Caco-2 (cell line): Measurements from ENCODE around the gene THOC1. TPM values are rescaled to one million over a fixed set of nuclear protein-coding genes. Genes with fewer than 3 reads are reported as not detected.

ENCODE experiments used
- BruUV-seq: library from RNA; stranded (reverse); fragments of 400-500 nt; replicated peaks from 2 replicates; lab custom pipeline; 2021; lab: Mats Ljungman, UMichigan
- CTCF ChIA-PET: fragments of 300-600 bp; sonication (Branson Sonifier 250); formaldehyde crosslinking; loops from one replicate; lab custom pipeline; 2022; ENCODE audit warnings: antibody characterized with exemption; lab: Charles Lee
- POLR2A ChIA-PET: fragments of 300-600 bp; sonication (Branson Sonifier 250); formaldehyde crosslinking; loops from one replicate; lab custom pipeline; 2022; ENCODE audit warnings: antibody characterized with exemption; lab: Charles Lee
- DNase-seq, 2 experiments: peaks; one replicate each; pipeline versions ENCODE4 v3.0.0 to v3.0.0-alpha.2; 2020 to 2022
- H3K27me3 ChIP-seq: replicated peaks from 2 replicates; pipeline ENCODE4 v1.6.0; 2011; ENCODE audit warnings: low read length; ENCODE audit not compliant: control insufficient read depth, insufficient read depth
- H3K36me3 ChIP-seq: 2 replicates; pipeline ENCODE4 v1.5.1; 2011; ENCODE audit warnings: low read length; ENCODE audit not compliant: control insufficient read depth, insufficient read depth
- H3K4me1 ChIP-seq: fragments of 250-450 bp; sonication (Bioruptor Pico); 2 replicates; pipeline ENCODE4 v1.5.1; 2020; ENCODE audit warnings: mild to moderate bottlenecking
- H3K4me3 ChIP-seq: 2 replicates; pipeline ENCODE4 v1.5.1; 2011; ENCODE audit warnings: low read depth, mild to moderate bottlenecking, control low read depth, low read length
- H3K9me3 ChIP-seq: fragments of 250-450 bp; sonication (Bioruptor Pico); 2 replicates; pipeline ENCODE4 v1.5.1; 2020; ENCODE audit warnings: mild to moderate bottlenecking, moderate library complexity
- H3K27ac Mint-ChIP-seq: one replicate; pipeline ENCODE4 v1.8.0; 2022; ENCODE audit warnings: mixed read lengths; ENCODE audit not compliant: unreplicated experiment
- H3K27me3 Mint-ChIP-seq: one replicate; pipeline ENCODE4 v1.8.0; 2022; ENCODE audit warnings: mixed read lengths; ENCODE audit not compliant: insufficient read depth, unreplicated experiment
- H3K36me3 Mint-ChIP-seq: one replicate; pipeline ENCODE4 v1.8.0; 2022; ENCODE audit warnings: mild to moderate bottlenecking, mixed read lengths; ENCODE audit not compliant: insufficient read depth, unreplicated experiment
- H3K4me1 Mint-ChIP-seq: one replicate; pipeline ENCODE4 v1.8.0; 2022; ENCODE audit warnings: low read depth, mixed read lengths; ENCODE audit not compliant: unreplicated experiment
- H3K4me3 Mint-ChIP-seq: one replicate; pipeline ENCODE4 v1.8.0; 2022; ENCODE audit warnings: mild to moderate bottlenecking, moderate library complexity, mixed read lengths; ENCODE audit not compliant: unreplicated experiment
- H3K9me3 Mint-ChIP-seq: one replicate; pipeline ENCODE4 v1.8.0; 2022; ENCODE audit warnings: mixed read lengths; ENCODE audit not compliant: unreplicated experiment
- CTCF ChIP-seq, 2 experiments: fragments of 200-600 bp in 1 of 2; IDR thresholded peaks; 1 replicate in 1 of 2; 2 replicates in 1 of 2; pipeline versions ENCODE4 v1.5.1 to v1.8.0; 2011 to 2022; ENCODE audit warnings: antibody characterized with exemption in 1 of 2, control low read depth in 1 of 2, inconsistent platforms in 1 of 2, low read depth in 1 of 2, low read length in 1 of 2, mild to moderate bottlenecking in 1 of 2, moderate library complexity in 1 of 2; ENCODE audit not compliant: insufficient read depth in 1 of 2, severe bottlenecking in 1 of 2, unreplicated experiment in 1 of 2
- intact Hi-C: fragments of 100-400 bp; cut with micrococcal nuclease; formaldehyde crosslinking; loops from one replicate; pipeline ENCODE4 v1.10.0; 2022; ENCODE audit not compliant: unreplicated experiment
- total RNA-seq: library from RNA; stranded (reverse); gene quantifications from 2 replicates; pipeline ENCODE4 v1.2.3, GENCODE V29; 2022

The THOC1 gene
- total RNA-seq, 1 experiment from 2014 or later, result 65.4 TPM

DNA sequence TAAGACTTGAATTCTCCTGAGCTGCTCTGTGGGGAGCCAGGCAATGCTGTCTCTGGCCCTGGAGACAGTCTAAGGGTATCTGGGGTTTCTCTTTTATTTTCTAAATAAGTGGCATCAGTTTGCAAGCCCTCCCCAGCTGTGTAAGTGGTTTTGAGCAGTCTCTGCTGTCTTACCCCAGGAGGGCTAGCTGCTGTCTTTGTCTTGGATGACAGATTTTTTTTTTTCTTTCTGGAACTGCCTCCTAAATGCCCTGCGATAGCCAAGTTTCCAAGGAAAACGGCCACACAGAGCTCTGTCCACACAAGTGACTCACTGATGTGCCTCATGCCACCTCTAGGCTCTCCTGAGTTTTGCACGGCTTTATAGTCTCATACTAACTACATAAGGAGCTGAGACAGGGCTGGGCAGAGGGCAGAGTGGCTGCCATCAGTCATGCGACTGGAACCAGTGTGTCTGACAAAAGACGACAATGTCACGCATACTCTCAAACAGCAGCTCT lies 37.2 kb upstream of the THOC1 start:
- DNase-seq, result no peak
- H3K4me3 Mint-ChIP-seq, result no peak overlapping the region
- intact Hi-C loops, result no loop called here
- TF ChIP-seq CTCF (IDR thresholded peaks at IDR 0.05; ENCODE audit: insufficient read depth in 1 of 2, low read depth in 1 of 2, low read length in 1 of 2, severe bottlenecking in 1 of 2, unreplicated experiment in 1 of 2), result no peak
- peaks cover 11% of the 10 kb centered on the region for H3K4me1 Mint-ChIP-seq
- H3K27ac Mint-ChIP-seq, result no peak overlapping the region
- Histone ChIP-seq H3K27me3 (no peaks in the 10 kb centered on the region), H3K9me3 (no peaks in the 10 kb centered on the region), H3K4me1 (no peaks in the 10 kb centered on the region), H3K4me3 (no peak overlapping the region), H3K36me3 (no peaks in the 10 kb centered on the region)
- BruUV-seq, result no TSS peak
- H3K27me3 Mint-ChIP-seq, result no peaks in the 10 kb centered on the region
- ChIA-PET POLR2A (no interaction called here), CTCF (no interaction called here)
- no peaks in the 10 kb centered on the region for H3K9me3 Mint-ChIP-seq
- no peaks in the 10 kb centered on the region for H3K36me3 Mint-ChIP-seq

DNA sequence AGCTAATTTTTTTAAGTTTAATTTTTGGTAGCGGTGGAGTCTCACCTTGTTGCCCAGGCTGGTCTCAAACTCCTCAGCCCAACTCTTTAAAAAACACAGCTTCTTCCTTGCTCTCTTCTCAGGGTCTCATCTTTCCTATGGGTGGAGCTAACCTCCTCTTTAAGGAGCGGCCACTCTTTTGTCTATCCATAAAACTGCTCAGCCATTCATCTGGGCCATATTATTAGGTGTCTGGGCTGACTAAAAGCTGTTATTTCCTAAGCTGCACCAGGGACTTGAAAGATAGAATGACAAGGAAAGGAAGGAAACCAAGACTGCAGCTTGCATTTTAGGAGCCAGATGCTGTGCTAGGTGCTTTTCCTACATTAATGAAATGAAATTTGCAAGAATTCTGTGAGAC lies 35.8 kb upstream of the THOC1 start:
- H3K27me3 Mint-ChIP-seq, result no peaks in the 10 kb centered on the region
- no peaks in the 10 kb centered on the region for H3K36me3 Mint-ChIP-seq
- H3K4me1 Mint-ChIP-seq, result peaks cover 11% of the 10 kb centered on the region
- H3K9me3 Mint-ChIP-seq, result no peaks in the 10 kb centered on the region
- H3K9me3 ChIP-seq, result no peaks in the 10 kb centered on the region
- H3K4me3 Mint-ChIP-seq, result no peak overlapping the region
- no TSS peak for BruUV-seq
- no peaks in the 10 kb centered on the region for H3K4me1 ChIP-seq
- DNase-seq, result no peak
- intact Hi-C loops, result no loop called here
- no peaks in the 10 kb centered on the region for H3K36me3 ChIP-seq
- H3K4me3 ChIP-seq, result no peak overlapping the region
- ChIA-PET POLR2A (no interaction called here), CTCF (no interaction called here)
- H3K27me3 ChIP-seq, result no peaks in the 10 kb centered on the region
- no peak overlapping the region for H3K27ac Mint-ChIP-seq
- TF ChIP-seq CTCF (IDR thresholded peaks at IDR 0.05; ENCODE audit: insufficient read depth in 1 of 2, low read depth in 1 of 2, low read length in 1 of 2, severe bottlenecking in 1 of 2, unreplicated experiment in 1 of 2), result no peak

DNA sequence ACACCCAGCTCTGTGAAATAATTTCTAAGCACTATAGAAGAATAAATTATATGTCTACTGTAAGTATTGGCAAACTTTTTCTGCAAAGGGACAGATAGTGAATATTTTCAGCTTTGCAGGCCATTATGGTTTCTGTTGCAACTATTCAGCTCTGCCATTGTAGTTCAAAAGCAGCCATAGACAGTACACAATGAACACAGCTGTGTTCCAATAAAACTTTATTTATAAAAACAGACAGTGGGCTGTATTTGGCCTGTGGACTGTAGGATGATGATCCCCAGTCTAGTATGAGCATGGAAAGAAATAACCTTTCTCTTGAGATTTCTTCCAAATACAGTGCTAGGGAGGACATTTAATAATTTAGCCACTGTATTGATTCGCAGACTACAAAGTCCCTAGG lies 35.2 kb upstream of the THOC1 start:
- no TSS peak for BruUV-seq
- Mint-ChIP-seq H3K36me3 (no peaks in the 10 kb centered on the region), H3K4me1 (peaks cover 11% of the 10 kb centered on the region), H3K9me3 (no peaks in the 10 kb centered on the region), H3K4me3 (no peak overlapping the region), H3K27ac (no peak overlapping the region), H3K27me3 (no peaks in the 10 kb centered on the region)
- intact Hi-C loops, result no loop called here
- CTCF ChIA-PET, result no interaction called here
- DNase-seq, result no peak
- no peak for TF ChIP-seq CTCF (IDR thresholded peaks at IDR 0.05; ENCODE audit: insufficient read depth in 1 of 2, low read depth in 1 of 2, low read length in 1 of 2, severe bottlenecking in 1 of 2, unreplicated experiment in 1 of 2)
- Histone ChIP-seq H3K36me3 (no peaks in the 10 kb centered on the region), H3K9me3 (no peaks in the 10 kb centered on the region), H3K4me3 (no peak overlapping the region), H3K4me1 (no peaks in the 10 kb centered on the region), H3K27me3 (no peaks in the 10 kb centered on the region)
- POLR2A ChIA-PET, result no interaction called here
